A673 (cell line): ENCODE data around the gene CDH4. TPM values are rescaled to one million over a fixed set of nuclear protein-coding genes. Genes with fewer than 3 reads are reported as not detected.

Experiments
- BruUV-seq: library from RNA; stranded (reverse); fragments of 400-500 nt; replicated peaks from 2 replicates; lab custom pipeline; 2021; lab: Mats Ljungman, UMichigan
- CTCF ChIA-PET: fragments of 300-600 bp; sonication (Branson Sonifier 250); formaldehyde crosslinking; loops from one replicate; lab custom pipeline; 2022; ENCODE audit warnings: antibody characterized with exemption; lab: Charles Lee
- POLR2A ChIA-PET: fragments of 300-600 bp; sonication (Branson Sonifier 250); formaldehyde crosslinking; loops from one replicate; lab custom pipeline; 2022; ENCODE audit warnings: antibody characterized with exemption; ENCODE audit not compliant: low non-redundant PET; lab: Charles Lee
- DNase-seq: peaks from one replicate; pipeline ENCODE4 v3.0.0-alpha.2; 2015; ENCODE audit warnings: low spot score
- H3K27ac ChIP-seq: fragments of 200-600 bp; sonication (generic); 2 replicates; pipeline ENCODE4 v1.5.1; 2016; ENCODE audit warnings: mixed run types, low read depth, mild to moderate bottlenecking, mixed read lengths, antibody characterized with exemption, low read length; ENCODE audit not compliant: poor library complexity, severe bottlenecking
- H3K27me3 ChIP-seq: fragments of 200-600 bp; sonication (generic); replicated peaks from 2 replicates; pipeline ENCODE4 v1.6.1; 2017; ENCODE audit warnings: mixed run types, low read depth, mild to moderate bottlenecking, mixed read lengths, antibody characterized with exemption, low read length; ENCODE audit not compliant: insufficient read depth, poor library complexity
- H3K36me3 ChIP-seq: fragments of 200-600 bp; sonication (generic); 2 replicates; pipeline ENCODE4 v1.6.1; 2016; ENCODE audit warnings: mixed run types, mild to moderate bottlenecking, mixed read lengths, antibody characterized with exemption, low read length; ENCODE audit not compliant: insufficient read depth, poor library complexity, severe bottlenecking
- H3K4me1 ChIP-seq: fragments of 200-600 bp; sonication (generic); 2 replicates; pipeline ENCODE4 v1.6.1; 2017; ENCODE audit warnings: mixed run types, mild to moderate bottlenecking, mixed read lengths, antibody characterized with exemption, low read length; ENCODE audit not compliant: insufficient read depth, poor library complexity, severe bottlenecking
- H3K4me3 ChIP-seq: fragments of 200-600 bp; sonication (generic); 2 replicates; pipeline ENCODE4 v1.5.1; 2016; ENCODE audit warnings: low read depth, mixed run types, mild to moderate bottlenecking, mixed read lengths, low read length; ENCODE audit not compliant: poor library complexity, severe bottlenecking
- H3K9me3 ChIP-seq: fragments of 200-600 bp; sonication (generic); 2 replicates; pipeline ENCODE4 v1.6.1; 2016; ENCODE audit warnings: mixed run types, low read depth, mild to moderate bottlenecking, mixed read lengths, antibody characterized with exemption, low read length; ENCODE audit not compliant: poor library complexity, severe bottlenecking
- EZH2 ChIP-seq: fragments of 200-600 bp; sonication (generic); IDR thresholded peaks from 2 replicates; pipeline ENCODE4 v1.6.1; 2017; ENCODE audit warnings: borderline replicate concordance, low read depth, mild to moderate bottlenecking, mixed read lengths, antibody characterized with exemption, low read length; ENCODE audit not compliant: poor library complexity, severe bottlenecking
- intact Hi-C: fragments of 100-400 bp; cut with micrococcal nuclease; formaldehyde crosslinking; loops from one replicate; pipeline ENCODE4 v1.10.0; 2022; ENCODE audit not compliant: unreplicated experiment
- total RNA-seq: library from RNA; stranded (reverse); gene quantifications from 2 replicates; pipeline ENCODE4 v1.2.3, GENCODE V29; 2021
- TF ChIP-seq, protein P1 (sequence below): fragments of 300-800, 200-600 bp; sonication (generic); conservative IDR thresholded peaks from 2 replicates; pipeline ENCODE4 v1.5.1; 2017; ENCODE audit warnings: low read depth, mild to moderate bottlenecking, antibody characterized with exemption, low read length, moderate library complexity, mixed read lengths

CDH4 gene
- total RNA-seq, 1 experiment from 2014 or later, result 8.3 TPM

DNA sequence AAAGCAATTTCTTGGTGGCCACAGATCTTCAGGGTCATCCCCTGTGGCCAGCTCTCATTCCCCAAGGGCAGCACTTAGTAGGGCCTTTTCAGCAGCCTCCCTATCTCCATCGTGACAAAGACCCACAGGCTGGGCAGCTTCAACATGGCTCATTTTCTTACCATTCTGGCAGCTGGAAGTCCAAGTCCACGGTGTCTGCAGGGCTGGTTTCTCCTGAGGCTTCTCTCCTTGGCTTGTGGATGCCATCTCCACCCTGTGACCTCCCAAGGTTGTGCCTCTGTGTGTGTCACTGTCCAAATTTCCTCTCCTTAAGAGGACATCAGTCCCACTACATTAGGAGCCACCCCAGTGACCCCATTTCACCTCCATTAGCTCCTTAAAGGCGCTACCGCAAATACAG, 161.7 kb downstream of the CDH4 start:
- CTCF ChIA-PET, result no interaction called here
- no TSS peak for BruUV-seq
- H3K27ac ChIP-seq, result no peak overlapping the region

DNA sequence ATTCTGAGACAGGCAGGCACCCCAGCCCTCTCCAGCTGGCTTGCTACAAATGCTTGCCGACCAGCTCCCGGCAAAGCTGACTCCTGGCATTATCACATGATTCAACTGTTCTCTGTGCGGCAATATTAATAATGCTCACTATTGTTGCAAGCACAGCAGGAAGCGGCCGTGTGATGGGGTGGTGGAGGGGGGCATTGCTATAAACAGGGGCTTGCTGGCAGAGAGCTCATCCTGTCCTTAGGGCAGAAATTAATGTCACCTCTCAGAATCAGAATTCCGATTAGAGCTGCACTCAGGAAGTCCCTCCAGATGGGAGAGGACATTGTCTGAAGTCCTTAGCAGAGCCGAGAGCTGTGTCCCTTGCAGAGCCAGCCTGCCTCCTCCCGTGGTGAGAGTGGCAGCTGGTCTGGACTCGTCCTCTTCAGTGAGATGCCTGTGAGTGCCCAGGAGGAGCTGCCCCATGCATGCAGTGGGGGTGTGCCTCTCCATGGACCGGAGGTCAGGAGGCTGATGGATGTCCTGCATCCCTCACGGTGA, 162.5 kb downstream of the CDH4 start:
- TF ChIP-seq EZH2, result no peak
- TF ChIP-seq, protein P1, sequence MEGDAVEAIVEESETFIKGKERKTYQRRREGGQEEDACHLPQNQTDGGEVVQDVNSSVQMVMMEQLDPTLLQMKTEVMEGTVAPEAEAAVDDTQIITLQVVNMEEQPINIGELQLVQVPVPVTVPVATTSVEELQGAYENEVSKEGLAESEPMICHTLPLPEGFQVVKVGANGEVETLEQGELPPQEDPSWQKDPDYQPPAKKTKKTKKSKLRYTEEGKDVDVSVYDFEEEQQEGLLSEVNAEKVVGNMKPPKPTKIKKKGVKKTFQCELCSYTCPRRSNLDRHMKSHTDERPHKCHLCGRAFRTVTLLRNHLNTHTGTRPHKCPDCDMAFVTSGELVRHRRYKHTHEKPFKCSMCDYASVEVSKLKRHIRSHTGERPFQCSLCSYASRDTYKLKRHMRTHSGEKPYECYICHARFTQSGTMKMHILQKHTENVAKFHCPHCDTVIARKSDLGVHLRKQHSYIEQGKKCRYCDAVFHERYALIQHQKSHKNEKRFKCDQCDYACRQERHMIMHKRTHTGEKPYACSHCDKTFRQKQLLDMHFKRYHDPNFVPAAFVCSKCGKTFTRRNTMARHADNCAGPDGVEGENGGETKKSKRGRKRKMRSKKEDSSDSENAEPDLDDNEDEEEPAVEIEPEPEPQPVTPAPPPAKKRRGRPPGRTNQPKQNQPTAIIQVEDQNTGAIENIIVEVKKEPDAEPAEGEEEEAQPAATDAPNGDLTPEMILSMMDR, result no peak
- DNase-seq, result peak; percentile 58
- intact Hi-C loops, result no loop called here
- H3K4me1 ChIP-seq, result peaks cover 8% of the 10 kb centered on the region
- no TSS peak for BruUV-seq
- ChIA-PET CTCF (no interaction called here), POLR2A (no interaction called here)
- no peaks in the 10 kb centered on the region for H3K9me3 ChIP-seq
- H3K27me3 ChIP-seq, result peaks cover 3% of the 10 kb centered on the region
- no peak overlapping the region for H3K27ac ChIP-seq
- no peak overlapping the region for H3K4me3 ChIP-seq
- H3K36me3 ChIP-seq, result no peaks in the 10 kb centered on the region

More for the DNA sequence above, 161.7 kb downstream of the CDH4 start:
- POLR2A ChIA-PET, result no interaction called here
- no peaks in the 10 kb centered on the region for H3K36me3 ChIP-seq
- peaks cover 8% of the 10 kb centered on the region for H3K4me1 ChIP-seq
- TF ChIP-seq, protein P1, result no peak
- TF ChIP-seq EZH2, result no peak
- intact Hi-C loops, result no loop called here
- peaks cover 6% of the 10 kb centered on the region for H3K27me3 ChIP-seq
- no peak overlapping the region for H3K4me3 ChIP-seq
- no peak for DNase-seq
- H3K9me3 ChIP-seq, result no peaks in the 10 kb centered on the region

DNA sequence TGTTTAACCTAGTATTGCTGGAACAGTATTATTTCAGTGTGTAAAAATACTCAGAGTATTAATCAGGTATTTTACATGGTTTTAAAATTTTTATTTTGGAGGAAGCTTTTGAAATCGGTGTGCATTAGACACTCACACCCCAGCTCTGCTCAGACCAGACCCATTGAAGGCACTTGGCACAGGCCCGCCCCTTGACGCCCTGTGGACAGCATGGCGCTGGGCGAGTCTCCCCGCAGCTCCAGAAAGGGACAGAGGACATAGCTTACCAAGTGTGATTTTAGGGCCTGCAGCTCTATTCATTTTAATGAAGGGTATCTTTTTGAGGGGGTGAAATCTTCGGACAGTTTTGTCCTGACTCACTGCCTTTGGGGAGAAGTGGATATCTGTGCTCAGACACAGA, 164.5 kb downstream of the CDH4 start:
- H3K4me1 ChIP-seq, result peaks cover 8% of the 10 kb centered on the region
- DNase-seq, result no peak
- H3K4me3 ChIP-seq, result no peak overlapping the region
- CTCF ChIA-PET, result no interaction called here
- TF ChIP-seq EZH2, result no peak
- TF ChIP-seq, protein P1, result no peak
- H3K36me3 ChIP-seq, result no peaks in the 10 kb centered on the region
- BruUV-seq, result no TSS peak
- H3K27ac ChIP-seq, result no peak overlapping the region
- intact Hi-C loops, result no loop called here
- H3K9me3 ChIP-seq, result no peaks in the 10 kb centered on the region
- H3K27me3 ChIP-seq, result no peaks in the 10 kb centered on the region
- POLR2A ChIA-PET, result interaction anchor here (0.7 kb wide), 1 partner anchor 10 kb away, joined by 9 read pairs; no protein-coding TSS in a partner anchor
